WTC11 (cell line): Measurements from ENCODE around the gene ABCC3. TPM values are rescaled to one million over a fixed set of nuclear protein-coding genes. Genes with fewer than 3 reads are reported as not detected.

ENCODE experiments used
- ATAC-seq: fragments of 200-7000 bp; cut with Tn5 transposase; 2 replicates; pipeline ENCODE4 v1.10.0; 2021; ENCODE audit warnings: mild to moderate bottlenecking, moderate library complexity
- CTCF ChIA-PET: fragments of 300-600 bp; sonication (Branson Sonifier 250); formaldehyde crosslinking; loops from one replicate; lab custom pipeline; 2021; ENCODE audit warnings: antibody characterized with exemption; lab: Charles Lee
- POLR2A ChIA-PET: fragments of 350-600 bp; sonication (Branson Sonifier 250); formaldehyde crosslinking; loops from one replicate; lab custom pipeline; 2021; ENCODE audit warnings: antibody characterized with exemption; lab: Charles Lee
- DNase-seq: peaks from one replicate; pipeline ENCODE4 v3.0.0; 2021; ENCODE audit warnings: low spot score
- H3K27ac Mint-ChIP-seq: 2 replicates; pipeline ENCODE4 v1.8.0; 2021; ENCODE audit warnings: mixed read lengths
- H3K27me3 Mint-ChIP-seq: 2 replicates; pipeline ENCODE4 v1.8.0; 2021; ENCODE audit warnings: low read depth, mild to moderate bottlenecking, moderate library complexity, mixed read lengths
- H3K36me3 Mint-ChIP-seq: 2 replicates; pipeline ENCODE4 v1.8.0; 2021; ENCODE audit warnings: mixed read lengths
- H3K4me1 Mint-ChIP-seq: 2 replicates; pipeline ENCODE4 v1.8.0; 2022; ENCODE audit warnings: mixed read lengths
- H3K4me3 Mint-ChIP-seq: 2 replicates; pipeline ENCODE4 v1.8.0; 2021; ENCODE audit warnings: mild to moderate bottlenecking, moderate library complexity, mixed read lengths
- H3K9me3 Mint-ChIP-seq: 2 replicates; pipeline ENCODE4 v1.8.0; 2021; ENCODE audit warnings: mixed read lengths
- AFF4 ChIP-seq: sonication (generic); formaldehyde crosslinking; IDR thresholded peaks from 2 replicates; pipeline ENCODE4 v1.8.1; 2023; ENCODE audit warnings: mild to moderate bottlenecking, missing genetic modification reagents, borderline replicate concordance
- FOXK1 ChIP-seq: sonication (generic); formaldehyde crosslinking; IDR thresholded peaks from 2 replicates; pipeline ENCODE4 v1.8.0; 2022; ENCODE audit warnings: mild to moderate bottlenecking, moderate library complexity, missing genetic modification reagents
- GABPB1 ChIP-seq: sonication (generic); formaldehyde crosslinking; IDR thresholded peaks from 2 replicates; pipeline ENCODE4 v1.8.1; 2023; ENCODE audit warnings: mild to moderate bottlenecking, missing genetic modification reagents
- MXD4 ChIP-seq: fragments of 250-450 bp; sonication (Bioruptor Pico); IDR thresholded peaks from 2 replicates; pipeline ENCODE4 v1.8.0; 2021; ENCODE audit warnings: mild to moderate bottlenecking, moderate library complexity, borderline replicate concordance
- NR1H2 ChIP-seq: sonication (generic); formaldehyde crosslinking; IDR thresholded peaks from 2 replicates; pipeline ENCODE4 v1.9.0; 2021; ENCODE audit warnings: mild to moderate bottlenecking, moderate library complexity, missing genetic modification reagents
- TCF7 ChIP-seq: sonication (generic); formaldehyde crosslinking; IDR thresholded peaks from 2 replicates; pipeline ENCODE4 v1.8.0; 2022; ENCODE audit warnings: mild to moderate bottlenecking, low read depth, missing genetic modification reagents, moderate library complexity
- ZNF532 ChIP-seq: fragments of 250-450 bp; sonication (Bioruptor Pico); IDR thresholded peaks from 2 replicates; pipeline ENCODE4 v1.9.0; 2021; ENCODE audit warnings: mild to moderate bottlenecking, borderline replicate concordance
- total RNA-seq: library from RNA; stranded (reverse); gene quantifications from 3 replicates; pipeline ENCODE4 v1.2.3, GENCODE V29; 2021

ABCC3 gene
- total RNA-seq, 1 experiment from 2014 or later, result 0.92 TPM

- TF ChIP-seq NR1H2 (no peak), AFF4 (CRISPR knock-in tag) (no peak)
Measured at GRCh38 chr17:50627036-50627781, 7.5 kb upstream of the ABCC3 start (continued).

GRCh38 chr17:50627782-50628601 lies 6.7 kb upstream of the ABCC3 start:
- Mint-ChIP-seq H3K4me3 (peak overlapping the region; percentile 59), H3K27me3 (peaks cover 16% of the 10 kb centered on the region), H3K4me1 (peaks cover 30% of the 10 kb centered on the region), H3K9me3 (no peaks in the 10 kb centered on the region), H3K27ac (no peak overlapping the region), H3K36me3 (no peaks in the 10 kb centered on the region)
- no peak for TF ChIP-seq MXD4 (CRISPR knock-in tag)
- TF ChIP-seq AFF4 (CRISPR knock-in tag), result no peak
- TF ChIP-seq GABPB1 (CRISPR knock-in tag), result peak; percentile 52; the same call in 1 of the 2 replicates
- no peak for TF ChIP-seq ZNF532 (CRISPR knock-in tag)
- peak; percentile 49; the same call in 1 of the 2 replicates for TF ChIP-seq FOXK1
- no peak for TF ChIP-seq TCF7 (CRISPR knock-in tag)
- ChIA-PET CTCF (interaction anchor here (0.6 to 7.5 kb wide), 28 partner anchors 8 to 231 kb away, joined by 3 to 313 read pairs (median 4); partner anchors contain the start of genes ABCC3, CACNA1G, EPN3 and LRRC59), POLR2A (interaction anchor here (0.8 to 1.4 kb wide), 3 partner anchors 8 to 77 kb away, joined by 3 to 4 read pairs (median 4); partner anchors contain the start of gene CACNA1G)
- peak; percentile 25 for ATAC-seq
- DNase-seq, result peak; percentile 37
